ENCODE measurements around the gene KBTBD2. TPM values are rescaled to one million over a fixed set of nuclear protein-coding genes. Genes with fewer than 3 reads are reported as not detected.

Gene KBTBD2
- polyA plus RNA-seq (2011; rRNA removed) (21.9 and 26.1 TPM in 2 replicates), polyA minus RNA-seq (2011; rRNA and poly(A)+ RNA removed) (16.3 and 26.6 TPM in 2 replicates)

GRCh38 chr7:32891043-32891799 lies at the start of gene KBTBD2:
Gene KBTBD2, minus strand, starts transcription at chr7:32891760. Its CDS starts 12,156 bp downstream, at chr7:32879604.
- no peak for TF ChIP-seq CTCF (IDR thresholded peaks at IDR 0.05; ENCODE audit: low read depth, low read length)
- ChIA-PET CTCF (interaction anchor here (4.2 to 4.3 kb wide), 2 partner anchors 44 to 218 kb away, joined by 22 to 27 read pairs; partner anchors contain the start of gene RP9), POLR2A (interaction anchor here (1.0 to 1.6 kb wide), 2 partner anchors 51 to 66 kb away, joined by 3 to 6 read pairs; partner anchors contain the start of gene FKBP9)
- Histone ChIP-seq H3K27me3 (ENCODE audit: control insufficient read depth, insufficient read depth, low read length) (no peaks in the 10 kb centered on the region), H3K27ac (ENCODE audit: low read depth, low read length) (peak within 1 kb of the TSS; percentile 98), H3K9me3 (ENCODE audit: control insufficient read depth, insufficient read depth, low read length) (no peaks in the 10 kb centered on the region), H3K4me3 (ENCODE audit: low read depth, low read length) (peak within 1 kb of the TSS; percentile 68)
- DNase-seq (ENCODE audit: low read depth, low spot score): peak; percentile 56

- H3K27ac ChIP-seq (ENCODE audit: low read depth, low read length): no peak overlapping the region
- H3K9me3 ChIP-seq (ENCODE audit: control insufficient read depth, insufficient read depth, low read length): no peaks in the 10 kb centered on the region; the same call in 1 of the 2 replicates
- ChIA-PET CTCF (interaction anchor here (0.5 to 2.5 kb wide), 7 partner anchors 14 to 167 kb away, joined by 3 to 17 read pairs (median 6); partner anchors contain the start of gene NT5C3A), POLR2A (interaction anchor here (1.5 to 2.9 kb wide), 2 partner anchors 16 to 49 kb away, joined by 3 to 16 read pairs; partner anchors contain the start of genes FKBP9 and KBTBD2)
- peak overlapping the region; percentile 81 for H3K4me3 ChIP-seq (ENCODE audit: low read depth, low read length)
- TF ChIP-seq CTCF (IDR thresholded peaks at IDR 0.05; ENCODE audit: low read depth, low read length): no peak
- no peak for DNase-seq (ENCODE audit: low read depth, low spot score)
- H3K27me3 ChIP-seq (ENCODE audit: control insufficient read depth, insufficient read depth, low read length): no peaks in the 10 kb centered on the region
These were observed 49.6 kb upstream of the KBTBD2 start for GRCh38 chr7:32941181-32941580.

- H3K27me3 ChIP-seq (ENCODE audit: control insufficient read depth, insufficient read depth, low read length): no peaks in the 10 kb centered on the region
- H3K9me3 ChIP-seq (ENCODE audit: control insufficient read depth, insufficient read depth, low read length): no peaks in the 10 kb centered on the region; the same call in 1 of the 2 replicates
- H3K4me3 ChIP-seq (ENCODE audit: low read depth, low read length): no peak overlapping the region
- POLR2A ChIA-PET: no interaction called here
- DNase-seq (ENCODE audit: low read depth, low spot score): no peak
- CTCF ChIA-PET: interaction anchor here (1.1 to 1.9 kb wide), 7 partner anchors 91 to 173 kb away, joined by 3 to 7 read pairs (median 4); partner anchors contain the start of gene NT5C3A
- no peak overlapping the region for H3K27ac ChIP-seq (ENCODE audit: low read depth, low read length)
- TF ChIP-seq CTCF (IDR thresholded peaks at IDR 0.05; ENCODE audit: low read depth, low read length): no peak
These were observed 46.0 kb upstream of the KBTBD2 start for GRCh38 chr7:32937344-32938174.

- no peak overlapping the region for H3K4me3 ChIP-seq (ENCODE audit: low read depth, low read length)
- CTCF ChIA-PET: interaction anchor here (0.8 to 1.9 kb wide), 5 partner anchors 90 to 173 kb away, joined by 3 to 7 read pairs (median 4); no protein-coding TSS in a partner anchor
These were observed 45.1 kb upstream of the KBTBD2 start for GRCh38 chr7:32936689-32937088.

More at GRCh38 chr7:32936689-32937088, 45.1 kb upstream of the KBTBD2 start:
- H3K27me3 ChIP-seq (ENCODE audit: control insufficient read depth, insufficient read depth, low read length): no peaks in the 10 kb centered on the region
- DNase-seq (ENCODE audit: low read depth, low spot score): no peak
- POLR2A ChIA-PET: no interaction called here
- no peak overlapping the region for H3K27ac ChIP-seq (ENCODE audit: low read depth, low read length)
- no peaks in the 10 kb centered on the region for H3K9me3 ChIP-seq (ENCODE audit: control insufficient read depth, insufficient read depth, low read length)
- no peak for TF ChIP-seq CTCF (IDR thresholded peaks at IDR 0.05; ENCODE audit: low read depth, low read length)
